GOT3 (cell line): Measurements from ENCODE around the gene SH3RF3.

ENCODE experiments used
- DNase-seq: peaks from one replicate; lab custom pipeline; 2025; ENCODE audit warnings: mixed read lengths; lab: John Stamatoyannopoulos, UW

SH3RF3 gene

GRCh38 chr2:109452318-109453305 is 323.6 kb downstream of the SH3RF3 start:
- DNase-seq, result no peak

DNA sequence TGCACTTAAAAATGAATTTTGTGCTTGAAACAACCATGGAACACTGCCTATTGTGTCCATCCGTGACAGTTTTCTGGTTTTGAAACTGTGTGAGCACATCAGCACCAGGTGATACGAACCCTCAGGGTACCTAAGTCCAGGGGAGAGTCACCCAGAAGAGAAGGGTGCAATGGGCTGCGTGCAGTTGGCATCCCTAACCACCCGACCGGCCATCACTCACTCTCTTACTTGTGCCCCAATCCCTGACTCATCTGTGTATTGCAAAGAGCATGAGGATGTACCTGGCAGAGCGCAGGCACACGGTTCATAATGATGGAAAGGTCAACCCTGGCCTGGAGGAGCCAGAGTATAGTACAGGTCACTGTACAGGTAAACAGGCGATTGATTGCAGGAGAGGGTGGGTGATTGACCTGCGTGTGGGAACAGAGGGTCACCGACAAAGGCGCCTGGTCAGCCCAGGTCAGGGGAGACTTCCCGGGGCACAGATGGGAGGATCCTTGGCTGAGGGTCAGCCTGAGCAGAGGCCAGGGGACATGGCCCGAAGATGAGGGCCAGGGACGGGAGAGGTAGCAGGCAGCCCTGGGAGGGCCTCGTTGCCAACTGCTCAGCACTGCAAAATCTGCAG is 324.5 kb downstream of the SH3RF3 start:
- no peak for DNase-seq

DNA sequence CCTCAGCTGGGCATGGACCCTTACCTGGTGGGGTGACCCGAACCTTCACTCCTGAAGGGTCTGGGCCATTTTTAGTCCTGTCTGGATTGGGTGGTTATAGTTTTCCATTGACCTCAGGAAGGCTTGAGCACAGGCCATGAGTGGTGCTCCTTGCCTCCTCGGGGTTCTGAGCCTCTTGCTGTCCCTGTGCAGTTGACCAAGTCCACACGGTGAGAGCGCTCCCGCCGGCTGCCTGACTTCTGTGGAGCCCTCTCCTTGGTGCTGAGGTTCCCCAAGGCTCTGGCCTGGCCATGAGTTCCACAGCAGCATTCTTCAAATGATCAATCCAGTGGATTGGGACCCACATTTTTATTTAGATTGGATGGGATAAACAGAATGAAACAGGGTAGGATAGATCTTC is 325.3 kb downstream of the SH3RF3 start:
- DNase-seq, result no peak

- no peak for DNase-seq
These were observed 325.9 kb downstream of the SH3RF3 start for GRCh38 chr2:109454765-109455394.

GRCh38 chr2:109455731-109456691 is 327.0 kb downstream of the SH3RF3 start:
- no peak for DNase-seq

DNA sequence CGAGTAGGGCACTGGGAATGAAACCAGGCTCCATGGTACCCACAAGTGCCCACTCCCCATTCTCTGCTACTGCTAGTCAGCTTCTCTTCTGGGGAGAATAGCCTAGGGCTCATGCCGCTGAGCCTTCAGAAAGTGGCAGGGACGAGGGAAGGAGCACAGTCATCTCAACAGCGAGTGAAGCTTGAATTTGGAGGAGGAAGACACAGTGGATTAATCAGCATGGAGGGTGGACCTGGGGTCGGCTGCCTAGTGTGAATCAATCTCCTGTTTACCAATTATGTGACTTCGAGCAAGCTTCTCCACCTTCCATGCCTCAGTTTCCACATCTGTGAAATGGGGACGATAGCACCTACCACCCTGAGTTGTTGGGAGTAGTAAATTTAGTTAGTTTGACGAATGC is 327.8 kb downstream of the SH3RF3 start:
- DNase-seq, result no peak

DNA sequence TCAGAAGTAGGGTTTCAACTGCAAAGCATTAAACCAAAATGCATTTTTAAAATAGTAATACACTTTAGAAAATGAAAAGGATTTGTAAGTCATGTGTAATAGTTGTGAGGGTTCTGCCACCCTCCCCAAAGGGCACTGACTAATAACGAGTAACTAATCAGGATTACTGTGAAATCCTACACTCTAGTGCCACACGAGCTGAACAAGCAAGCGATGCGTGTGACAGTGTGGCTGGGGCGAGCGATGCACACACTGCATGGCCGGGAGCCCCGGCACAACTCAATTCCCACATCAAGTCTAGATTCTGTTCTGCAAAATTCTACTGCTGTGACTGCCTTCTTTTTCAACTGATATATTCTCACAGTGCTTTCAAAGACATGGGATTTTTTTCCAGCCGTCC is 328.4 kb downstream of the SH3RF3 start:
- DNase-seq, result no peak

DNA sequence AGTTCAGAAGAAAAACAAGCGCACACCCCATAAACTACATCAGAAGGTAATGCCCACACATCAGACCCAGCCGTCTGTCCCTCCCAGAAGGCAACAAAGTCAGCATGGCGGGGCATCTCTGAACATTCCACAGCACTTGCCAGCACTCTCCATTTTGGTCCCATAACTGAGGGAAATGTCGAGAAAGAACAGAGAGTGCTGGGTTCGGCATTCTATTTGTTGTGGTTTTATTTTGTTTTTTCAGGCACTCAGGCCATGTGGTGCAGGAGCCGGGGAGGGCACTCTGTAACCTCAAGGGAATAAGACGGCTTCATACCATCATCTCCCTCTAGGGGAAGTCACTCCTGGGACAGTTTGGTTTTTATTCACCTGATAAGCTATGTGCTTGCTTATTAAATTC is 328.8 kb downstream of the SH3RF3 start:
- no peak for DNase-seq

GRCh38 chr2:109458512-109458911 is 329.5 kb downstream of the SH3RF3 start:
- no peak for DNase-seq

DNA sequence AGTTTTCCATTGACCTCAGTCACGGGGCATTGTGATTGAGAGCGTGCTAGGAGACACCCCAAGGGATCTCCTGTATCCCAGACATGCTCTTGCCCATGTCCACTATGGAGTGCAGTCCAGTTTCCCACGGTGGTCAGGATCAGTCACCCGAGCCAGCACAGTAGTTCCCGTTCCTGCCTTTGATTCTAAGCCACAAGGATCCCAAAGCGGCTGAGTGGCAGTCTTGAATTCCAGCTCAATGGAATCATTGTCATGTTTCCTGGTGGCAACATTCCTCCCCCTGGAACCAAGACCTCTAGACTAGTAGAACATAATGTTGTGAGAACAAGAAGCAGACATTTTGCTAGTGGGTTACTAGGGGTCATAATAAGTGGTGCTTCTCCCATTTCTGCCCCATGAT is 330.5 kb downstream of the SH3RF3 start:
- no peak for DNase-seq

- DNase-seq, result no peak
These were observed 331.7 kb downstream of the SH3RF3 start for GRCh38 chr2:109460553-109461324.

- DNase-seq, result no peak
These were observed 334.2 kb downstream of the SH3RF3 start for GRCh38 chr2:109463236-109463635.

DNA sequence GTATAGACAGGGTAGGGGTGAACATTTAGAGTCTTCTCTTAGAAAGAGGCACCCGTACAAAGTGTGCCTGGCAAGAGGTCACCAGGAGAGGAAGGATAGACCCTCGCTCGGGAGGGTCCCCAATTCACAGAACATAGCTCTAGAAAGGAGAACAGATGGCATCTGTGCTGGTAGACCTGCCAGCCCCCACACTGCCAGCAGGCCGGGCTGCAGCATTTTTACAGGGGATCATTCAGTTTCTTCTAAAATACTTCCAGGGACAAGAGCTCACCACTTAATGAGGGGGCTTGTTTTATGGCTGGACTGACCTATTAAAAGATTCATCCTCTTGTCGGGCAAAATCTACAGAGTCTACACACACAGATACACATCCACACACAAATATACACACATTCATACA is 334.9 kb downstream of the SH3RF3 start:
- DNase-seq, result no peak

DNA sequence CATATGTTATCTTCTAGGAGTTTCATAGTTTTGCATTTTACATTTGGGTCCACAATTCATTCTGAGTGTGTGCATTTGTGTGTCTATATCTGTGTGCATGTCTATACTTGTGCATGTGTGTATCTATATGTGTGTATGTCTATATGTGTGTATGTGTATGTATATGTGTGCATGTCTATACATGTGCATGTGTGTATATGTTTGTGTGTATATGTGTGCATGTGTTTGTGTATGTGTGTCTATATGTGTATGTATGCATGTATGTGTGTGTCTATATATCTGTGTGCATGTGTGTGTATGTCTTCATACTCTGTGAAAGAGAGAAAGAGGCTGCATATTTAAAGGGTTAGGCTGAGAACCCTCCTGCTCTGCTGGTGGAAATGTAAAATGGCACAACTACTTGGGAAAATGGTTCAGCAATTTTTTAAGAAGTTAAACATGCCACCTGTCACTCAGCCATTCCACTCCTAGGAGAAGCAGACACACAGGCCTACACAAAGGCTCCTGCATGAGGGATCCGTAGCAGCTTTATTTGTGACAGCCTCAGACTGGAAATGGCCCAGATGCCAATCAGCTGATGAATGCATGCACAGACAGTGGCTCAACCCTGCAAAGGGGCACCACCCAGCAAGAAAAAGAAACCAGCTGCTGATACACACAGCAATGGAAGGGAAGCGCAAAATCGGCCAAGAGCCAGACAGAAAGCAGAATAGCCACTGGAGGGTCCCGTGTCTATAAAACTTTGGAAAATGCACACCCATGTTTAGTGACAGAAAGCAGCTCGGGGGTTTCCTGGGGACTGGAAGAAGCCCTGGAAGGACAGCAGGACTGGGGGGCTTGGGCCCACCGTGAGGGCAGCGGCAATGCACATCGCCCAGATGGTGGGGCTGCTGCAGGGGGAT is 337.9 kb downstream of the SH3RF3 start:
- DNase-seq, result no peak

DNA sequence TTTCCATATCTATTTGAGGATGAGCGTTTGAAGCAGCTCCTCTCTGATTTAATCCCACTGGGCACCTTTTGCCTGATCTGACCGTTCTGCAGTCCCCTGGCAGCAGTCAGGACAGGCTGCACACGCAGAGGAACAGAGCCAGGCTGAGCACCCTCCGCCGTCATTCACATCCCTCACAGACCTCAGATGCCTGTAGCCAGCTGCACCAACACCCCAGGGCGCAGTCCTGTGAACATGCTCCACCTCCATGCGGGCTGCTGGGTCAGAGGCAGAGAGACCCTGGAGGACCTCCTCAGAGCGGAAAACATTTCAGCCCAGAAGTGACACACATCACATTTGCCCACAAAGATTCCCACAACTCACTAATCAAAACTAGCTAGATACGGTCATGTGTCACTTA is 338.7 kb downstream of the SH3RF3 start:
- DNase-seq, result no peak

- DNase-seq, result no peak
These were observed 339.9 kb downstream of the SH3RF3 start for GRCh38 chr2:109468893-109469292.

- no peak for DNase-seq
These were observed 342.7 kb downstream of the SH3RF3 start for GRCh38 chr2:109471658-109472057.

- DNase-seq, result no peak
These were observed 343.4 kb downstream of the SH3RF3 start for GRCh38 chr2:109472331-109472959.

DNA sequence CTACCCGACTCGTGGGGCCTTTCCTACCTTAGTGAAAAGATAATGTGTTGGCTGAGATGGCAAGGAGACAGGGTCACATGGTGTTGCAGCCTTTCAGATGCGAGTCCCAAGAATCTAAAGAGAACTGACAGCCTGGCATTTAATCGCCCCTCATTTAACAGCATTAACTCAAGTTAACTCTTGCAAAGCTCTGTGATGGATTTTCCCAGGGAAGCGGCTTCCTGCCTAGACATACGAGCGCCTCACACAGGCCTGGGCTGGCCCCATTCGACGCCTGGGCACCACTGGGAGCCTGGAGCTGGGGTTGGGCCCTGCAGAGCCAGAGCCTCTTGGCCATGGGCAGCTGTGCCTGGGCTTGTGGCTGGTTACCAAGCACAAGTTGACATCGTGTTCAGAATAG is 344.0 kb downstream of the SH3RF3 start:
- DNase-seq, result no peak
